Nephron (organoid): ENCODE data around the gene ASB2.

ENCODE experiments used
- H3K27ac Mint-ChIP-seq, 3 experiments: 2 replicates each; pipeline ENCODE4 v1.8.0; 2020; ENCODE audit warnings: mixed read lengths in 3 of 3, mild to moderate bottlenecking in 2 of 3, moderate library complexity in 1 of 3
- H3K27me3 Mint-ChIP-seq: 2 replicates; pipeline ENCODE4 v1.8.0; 2021; ENCODE audit warnings: low read depth, mild to moderate bottlenecking, moderate library complexity, mixed read lengths
- H3K36me3 Mint-ChIP-seq: 2 replicates; pipeline ENCODE4 v1.8.0; 2020; ENCODE audit warnings: low read depth, mixed read lengths
- H3K4me1 Mint-ChIP-seq: 2 replicates; pipeline ENCODE4 v1.8.0; 2020; ENCODE audit warnings: mixed read lengths
- H3K4me3 Mint-ChIP-seq, 3 experiments: 2 replicates each; pipeline ENCODE4 v1.8.0; 2020; ENCODE audit warnings: mild to moderate bottlenecking in 3 of 3, mixed read lengths in 3 of 3, moderate library complexity in 2 of 3
- H3K9me3 Mint-ChIP-seq: 2 replicates; pipeline ENCODE4 v1.8.0; 2020; ENCODE audit warnings: mixed read lengths
- CTCF ChIP-seq, 3 experiments: fragments of 200-600 bp; sonication (generic); IDR thresholded peaks; one replicate each; pipeline ENCODE4 v1.5.0; 2021; ENCODE audit warnings: antibody characterized with exemption in 3 of 3; ENCODE audit not compliant: unreplicated experiment in 3 of 3

ASB2 gene

GRCh38 chr14:93901813-93902212 lies 74.6 kb downstream of the ASB2 start:
- Mint-ChIP-seq H3K4me3 (peak overlapping the region in 1 of 3 experiments; percentile 48), H3K4me1 (peaks cover 4% of the 10 kb centered on the region), H3K27me3 (peaks cover 44% of the 10 kb centered on the region), H3K36me3 (no peaks in the 10 kb centered on the region), H3K9me3 (no peaks in the 10 kb centered on the region), H3K27ac (no peak overlapping the region)
- TF ChIP-seq CTCF (IDR thresholded peaks at IDR 0.05; ENCODE audit: unreplicated experiment in 3 of 3), result no peak

DNA sequence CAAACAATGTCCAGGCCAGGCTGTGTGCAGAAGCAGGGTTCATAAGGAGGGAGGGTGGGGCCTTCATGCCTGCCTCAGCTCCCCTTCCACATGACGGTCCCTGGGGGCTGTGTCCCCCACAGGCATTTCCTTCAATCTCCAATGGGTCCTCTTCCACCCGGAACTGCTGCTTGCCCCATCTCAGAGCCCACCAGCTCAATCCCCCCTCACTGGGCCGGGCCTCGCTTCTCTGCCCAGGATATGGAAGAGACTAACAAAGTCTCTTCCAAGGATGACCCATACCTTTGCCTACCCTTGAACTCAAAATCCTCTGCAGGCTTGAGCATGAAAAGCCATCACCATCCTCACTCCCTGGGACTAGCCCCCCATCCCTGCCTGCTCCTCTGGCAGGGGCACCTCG lies 77.6 kb downstream of the ASB2 start:
- no peak overlapping the region for H3K27ac Mint-ChIP-seq

DNA sequence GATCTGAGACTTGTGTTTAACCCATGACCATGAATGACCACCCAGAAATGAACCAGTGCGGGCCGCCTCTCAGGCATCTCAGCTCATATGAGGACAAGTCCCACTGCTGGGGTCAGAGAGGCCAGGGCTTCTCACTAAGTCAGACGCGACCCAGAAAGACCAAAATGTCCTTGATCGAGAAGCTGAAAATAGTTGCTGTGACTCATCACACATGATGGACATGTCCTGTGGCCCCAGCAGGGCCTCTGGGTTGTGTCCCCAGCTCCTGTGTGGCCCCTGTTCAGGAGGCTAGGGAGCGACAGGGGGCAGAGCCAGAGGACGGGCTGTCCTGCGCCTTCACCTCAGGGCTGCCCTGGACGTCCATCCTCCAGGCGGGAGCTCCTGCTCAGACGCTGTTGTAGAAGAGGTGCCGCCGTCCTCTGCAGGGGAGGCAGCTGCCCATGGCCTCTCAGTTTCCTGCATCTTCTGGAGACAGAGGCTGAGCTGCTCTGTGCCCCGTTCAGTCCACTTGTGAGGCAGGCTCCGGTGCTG lies 78.2 kb downstream of the ASB2 start:
- H3K9me3 Mint-ChIP-seq, result no peaks in the 10 kb centered on the region
- no peak for TF ChIP-seq CTCF (IDR thresholded peaks at IDR 0.05; ENCODE audit: unreplicated experiment in 3 of 3)
- H3K36me3 Mint-ChIP-seq, result no peaks in the 10 kb centered on the region
- H3K4me3 Mint-ChIP-seq, result no peak overlapping the region
- no peak overlapping the region for H3K27ac Mint-ChIP-seq
- H3K4me1 Mint-ChIP-seq, result peaks cover 10% of the 10 kb centered on the region
- H3K27me3 Mint-ChIP-seq, result peaks cover 29% of the 10 kb centered on the region

More for the DNA sequence above, 77.6 kb downstream of the ASB2 start:
- Mint-ChIP-seq H3K4me3 (no peak overlapping the region), H3K36me3 (no peaks in the 10 kb centered on the region), H3K4me1 (peaks cover 8% of the 10 kb centered on the region), H3K27me3 (peaks cover 34% of the 10 kb centered on the region), H3K9me3 (no peaks in the 10 kb centered on the region)
- TF ChIP-seq CTCF (IDR thresholded peaks at IDR 0.05; ENCODE audit: unreplicated experiment in 3 of 3), result no peak

DNA sequence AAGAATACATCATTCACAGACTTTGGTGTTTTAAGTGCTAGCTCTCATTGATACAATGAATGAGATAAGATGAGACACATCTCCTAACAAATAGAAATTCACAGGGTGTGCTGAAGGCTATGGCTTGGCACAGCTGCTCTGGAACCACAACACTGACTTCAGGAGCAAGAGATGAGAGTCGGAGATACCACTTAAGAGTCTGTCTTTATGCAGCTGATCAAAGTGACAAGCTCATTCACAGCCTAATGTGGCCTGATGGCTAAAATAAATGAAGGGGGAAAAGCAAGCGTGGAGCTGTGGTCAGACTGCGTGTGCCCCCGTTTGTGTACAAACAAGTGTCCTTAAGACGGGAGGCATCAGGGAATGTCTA lies 78.9 kb downstream of the ASB2 start:
- no peak overlapping the region for H3K27ac Mint-ChIP-seq

DNA sequence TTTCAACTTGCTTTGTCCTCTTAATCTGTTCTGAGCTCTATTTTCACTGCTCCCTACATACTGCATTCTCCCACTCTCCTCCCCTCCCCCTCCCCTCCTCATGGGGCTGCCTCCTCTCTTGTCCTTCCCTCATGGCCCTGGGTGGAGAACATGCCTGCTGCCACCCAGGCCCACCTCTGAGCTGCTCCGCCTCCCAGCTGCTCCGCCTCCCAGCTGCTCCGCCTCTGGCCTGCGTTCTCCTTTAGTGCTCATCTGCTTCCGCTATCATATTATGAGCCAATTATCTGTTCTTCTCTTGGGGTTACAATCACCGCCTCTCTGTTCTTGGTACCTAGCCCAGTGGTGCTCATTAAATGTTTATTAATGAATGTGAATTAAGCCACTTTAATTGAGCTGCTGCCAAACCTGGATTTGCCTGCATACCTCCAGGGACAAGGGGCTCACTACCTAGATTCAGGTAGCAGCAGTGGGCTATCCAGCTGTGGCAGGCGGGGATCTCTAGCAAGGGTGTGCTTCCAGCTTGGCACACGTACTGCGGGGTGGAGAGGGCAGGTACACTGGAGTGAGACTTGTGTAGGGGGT lies 81.3 kb downstream of the ASB2 start:
- H3K36me3 Mint-ChIP-seq, result no peaks in the 10 kb centered on the region
- H3K4me1 Mint-ChIP-seq, result peaks cover 10% of the 10 kb centered on the region
- TF ChIP-seq CTCF (IDR thresholded peaks at IDR 0.05; ENCODE audit: unreplicated experiment in 3 of 3), result no peak
- peaks cover 30% of the 10 kb centered on the region for H3K27me3 Mint-ChIP-seq
- no peaks in the 10 kb centered on the region for H3K9me3 Mint-ChIP-seq
- H3K4me3 Mint-ChIP-seq, result no peak overlapping the region
- no peak overlapping the region for H3K27ac Mint-ChIP-seq

More for the DNA sequence above, 78.9 kb downstream of the ASB2 start:
- Mint-ChIP-seq H3K4me1 (peaks cover 10% of the 10 kb centered on the region), H3K27me3 (peaks cover 22% of the 10 kb centered on the region), H3K36me3 (no peaks in the 10 kb centered on the region), H3K4me3 (no peak overlapping the region), H3K9me3 (no peaks in the 10 kb centered on the region)
- no peak for TF ChIP-seq CTCF (IDR thresholded peaks at IDR 0.05; ENCODE audit: unreplicated experiment in 3 of 3)

GRCh38 chr14:93893661-93894261 lies 82.6 kb downstream of the ASB2 start:
- H3K4me1 Mint-ChIP-seq, result peaks cover 15% of the 10 kb centered on the region
- no peaks in the 10 kb centered on the region for H3K36me3 Mint-ChIP-seq
- TF ChIP-seq CTCF (IDR thresholded peaks at IDR 0.05; ENCODE audit: unreplicated experiment in 3 of 3), result no peak
- no peaks in the 10 kb centered on the region for H3K9me3 Mint-ChIP-seq
- peak overlapping the region in 1 of 3 experiments; percentile 72 for H3K27ac Mint-ChIP-seq
- no peak overlapping the region for H3K4me3 Mint-ChIP-seq
- H3K27me3 Mint-ChIP-seq, result peaks cover 33% of the 10 kb centered on the region
